ENCODE data around the gene TUG1. TPM values are rescaled to one million over a fixed set of nuclear protein-coding genes. Genes with fewer than 3 reads are reported as not detected.

The TUG1 gene
- total and polyA plus RNA-seq, 2 of the 4 experiments (the other 2 are of a cell fraction): 60.6 to 68.8 TPM

GRCh38 chr22:30947816-30948454 lies 21.1 kb upstream of the TUG1 start:
- Histone ChIP-seq H2AFZ (replicated peaks; ENCODE audit: low read length, poor library complexity) (no peak overlapping the region), H3K4ac (ENCODE audit: low read depth, low read length) (no peak overlapping the region), H2BK5ac (ENCODE audit: low read depth, low read length, poor library complexity, severe bottlenecking) (no peak overlapping the region), H3K27me3 (ENCODE audit: control insufficient read depth, insufficient read depth, low read length) (no peaks in the 10 kb centered on the region), H4K91ac (ENCODE audit: insufficient read depth, low read depth, low read length) (no peak overlapping the region), H3K56ac (ENCODE audit: extremely low read depth, insufficient read depth, low read length) (no peak overlapping the region), H2BK15ac (ENCODE audit: low read depth, low read length) (no peak overlapping the region), H3K36me3 (ENCODE audit: control insufficient read depth, insufficient read depth, low read length) (peaks cover 62% of the 10 kb centered on the region), H4K8ac (ENCODE audit: low read depth in 2 of 2, low read length in 2 of 2) (no peak overlapping the region), H3K4me3 (ENCODE audit: insufficient read depth, low read depth, low read length) (no peak overlapping the region), H3K27ac (ENCODE audit: insufficient read depth, low read length) (no peak overlapping the region), H3K9ac (ENCODE audit: low read depth, low read length) (no peak overlapping the region), H3K9me3 (ENCODE audit: control insufficient read depth, insufficient read depth, low read length) (no peaks in the 10 kb centered on the region), H3K4me1 (ENCODE audit: control insufficient read depth, insufficient read depth, low read length) (peaks cover 2% of the 10 kb centered on the region), H2BK120ac (ENCODE audit: low read depth, low read length) (no peak overlapping the region), H3K23ac (ENCODE audit: low read depth, low read length) (no peak overlapping the region), H3K18ac (ENCODE audit: low read depth, low read length) (no peak overlapping the region), H3K9me1 (ENCODE audit: insufficient read depth, low read length) (peaks cover 12% of the 10 kb centered on the region), H4K5ac (ENCODE audit: low read depth, low read length) (no peak overlapping the region), H3K79me1 (ENCODE audit: low read depth in 1 of 2, low read length in 2 of 2) (peaks cover 23 to 64% of the 10 kb centered on the region in 2 experiments; a peak in 3 of 4 replicates), H2BK20ac (ENCODE audit: low read depth, low read length) (no peak overlapping the region), H3K4me2 (ENCODE audit: low read depth, low read length) (no peak overlapping the region), H3K14ac (replicated peaks; ENCODE audit: low read depth, low read length) (no peak overlapping the region), H2AK9ac (replicated peaks; ENCODE audit: low read depth, low read length, poor library complexity) (no peak overlapping the region), H2AK5ac (ENCODE audit: low read depth, low read length) (no peak overlapping the region), H4K20me1 (ENCODE audit: insufficient read depth, low read length) (peaks cover 4% of the 10 kb centered on the region; the same call in 1 of the 2 replicates)
- POLR2A ChIA-PET (ENCODE audit: unreplicated experiment): no interaction called here
- TF ChIP-seq MAZ (IDR thresholded peaks at IDR 0.05; ENCODE audit: borderline replicate concordance, low read depth, low read length): no peak
- TF ChIP-seq RAD21 (IDR thresholded peaks at IDR 0.05; ENCODE audit: low read length): peak; percentile 73
- TF ChIP-seq SMC3 (IDR thresholded peaks at IDR 0.05; ENCODE audit: low read depth, low read length): peak; percentile 83
- peak; percentile 67 for TF ChIP-seq CTCF (conservative IDR thresholded peaks at IDR 0.05; ENCODE audit: low read depth, low read length)
- ATAC-seq (ENCODE audit: low read depth): peak; percentile 67
- BruUV-seq (replicated peaks): no TSS peak
- intact Hi-C loops (cut with micrococcal nuclease): loop anchor here (1.0 to 2.0 kb wide), 3 partner anchors 134 to 283 kb away; no protein-coding TSS in a partner anchor
- dilution Hi-C loops (cut with HindIII; ENCODE audit: low sequenced_read_pairs, unreplicated experiment): no loop called here
- peak; percentile 70 for DNase-seq
- in situ Hi-C loops (cut with MboI; ENCODE audit: low sequenced_read_pairs): loop anchor here (5.0 to 10.0 kb wide), 3 partner anchors 139 to 287 kb away; no protein-coding TSS in a partner anchor
- CTCF ChIA-PET: interaction anchor here (1.0 to 1.5 kb wide), 2 partner anchors 20 to 89 kb away, joined by 4 read pairs; partner anchors contain the start of gene MORC2
- 60% methylated on average over 1 of the region's 2 CpGs; no CpG with 5 or more reads in 1 of the 2 experiments for WGBS, 2 experiments (ENCODE audit: extremely low coverage in 2 of 2, insufficient read length in 1 of 2)

Data from IMR-90 (cell line).